COLO668 (cell line): Measurements from ENCODE around the gene STK32B.
"Not testable (repeated sequence)": the region's sequence is repeated elsewhere in the genome, so short reads cannot be mapped to it uniquely, and the experiment has no call there.

Source experiments
- DNase-seq: peaks from one replicate; lab custom pipeline; 2025; ENCODE audit not compliant: unreplicated experiment; lab: John Stamatoyannopoulos, UW

The STK32B gene

GRCh38 chr4:5066101-5066500 lies 14.8 kb downstream of the STK32B start:
- no peak for DNase-seq

- DNase-seq, result not testable (repeated sequence)
These were observed 15.7 kb downstream of the STK32B start for GRCh38 chr4:5066968-5067367.

DNA sequence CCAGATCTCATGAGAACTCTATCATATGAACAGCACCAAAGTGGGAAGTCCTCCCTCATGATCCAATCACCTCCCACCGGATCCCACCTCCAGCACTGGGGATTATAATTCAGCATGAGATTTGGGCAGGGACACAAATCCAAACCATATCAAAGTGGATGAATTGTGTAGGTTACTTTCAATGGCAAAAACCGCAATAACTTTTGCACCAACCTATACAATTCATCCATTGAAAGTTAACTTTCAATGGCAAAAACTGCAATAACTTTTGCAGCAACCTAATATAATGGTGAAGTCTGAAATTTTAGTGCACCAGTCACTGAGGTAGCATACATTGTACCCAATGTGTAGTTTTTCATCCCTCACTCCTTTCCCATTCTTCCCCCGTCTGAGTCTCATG lies 16.6 kb downstream of the STK32B start:
- DNase-seq, result no peak

- no peak for DNase-seq
These were observed 18.6 kb downstream of the STK32B start for GRCh38 chr4:5069901-5070300.

- DNase-seq, result no peak
These were observed 21.7 kb downstream of the STK32B start for GRCh38 chr4:5072948-5073347.

GRCh38 chr4:5078009-5078408 lies 26.7 kb downstream of the STK32B start:
- no peak for DNase-seq

DNA sequence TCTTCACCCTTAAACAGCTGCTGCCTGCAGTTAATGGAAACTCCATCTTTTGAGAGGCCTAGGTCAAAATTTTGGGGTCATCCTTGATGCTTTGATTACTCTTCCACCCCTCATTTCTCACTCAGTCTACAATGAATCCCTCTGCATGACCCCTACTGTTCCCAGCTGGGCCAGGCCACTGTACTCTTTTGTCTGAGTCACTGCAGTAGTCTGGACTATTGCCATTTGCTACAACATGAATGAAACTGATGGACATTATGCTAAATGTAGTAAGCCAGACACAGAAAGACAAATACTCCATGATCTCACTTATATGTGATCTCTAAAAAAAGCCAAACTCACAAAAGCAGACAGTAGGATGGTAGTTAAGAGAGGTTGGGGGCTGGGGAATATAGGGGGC lies 28.3 kb downstream of the STK32B start:
- no peak for DNase-seq

- no peak for DNase-seq
These were observed 30.2 kb downstream of the STK32B start for GRCh38 chr4:5081441-5081999.

GRCh38 chr4:5082376-5082775 lies 31.1 kb downstream of the STK32B start:
- DNase-seq, result no peak

DNA sequence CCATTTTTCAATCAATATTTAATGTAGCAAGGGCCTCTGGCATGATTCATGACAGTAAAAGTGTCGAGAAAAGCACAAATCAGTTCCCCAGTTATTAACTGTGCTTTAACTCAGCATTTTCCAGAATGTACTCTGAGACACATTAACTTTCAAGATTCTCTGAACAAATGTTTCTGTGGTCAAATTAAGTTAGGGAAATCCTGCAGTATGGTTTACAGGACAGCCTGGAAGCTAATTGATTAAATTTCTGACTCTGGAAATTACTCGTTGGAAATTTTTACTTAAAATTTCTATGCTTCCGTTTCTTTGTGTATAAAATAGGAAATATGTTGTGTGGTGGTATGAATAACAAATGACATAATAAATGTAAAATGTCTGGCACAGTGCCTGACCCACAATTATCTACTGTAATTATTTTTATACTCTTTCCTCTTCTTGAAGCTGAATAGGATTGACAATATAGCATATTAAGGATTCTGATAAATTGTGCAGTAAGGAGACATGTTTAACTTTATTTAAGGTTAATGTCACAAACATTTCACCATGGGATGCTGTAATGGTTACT lies 33.7 kb downstream of the STK32B start:
- DNase-seq, result no peak

DNA sequence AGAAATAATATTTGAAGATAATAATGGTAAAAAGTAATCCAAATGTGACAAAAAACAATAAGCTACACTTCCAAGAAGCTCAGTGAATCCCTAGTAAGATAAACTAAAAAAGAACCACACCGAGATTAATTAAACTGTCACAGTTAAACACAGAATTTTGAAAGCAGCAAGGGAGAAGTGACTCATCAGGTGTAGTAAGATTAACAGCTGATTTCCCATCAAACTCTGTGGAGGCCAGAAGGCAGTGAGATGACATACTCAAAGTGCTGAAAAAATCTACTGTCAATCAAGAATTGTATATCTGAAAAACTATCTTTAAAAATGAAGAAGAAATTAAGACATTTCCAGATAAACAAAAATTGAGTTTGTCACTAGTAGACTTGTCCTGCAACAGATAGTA lies 35.3 kb downstream of the STK32B start:
- no peak for DNase-seq

- no peak for DNase-seq
These were observed 45.0 kb downstream of the STK32B start for GRCh38 chr4:5096261-5096660.

DNA sequence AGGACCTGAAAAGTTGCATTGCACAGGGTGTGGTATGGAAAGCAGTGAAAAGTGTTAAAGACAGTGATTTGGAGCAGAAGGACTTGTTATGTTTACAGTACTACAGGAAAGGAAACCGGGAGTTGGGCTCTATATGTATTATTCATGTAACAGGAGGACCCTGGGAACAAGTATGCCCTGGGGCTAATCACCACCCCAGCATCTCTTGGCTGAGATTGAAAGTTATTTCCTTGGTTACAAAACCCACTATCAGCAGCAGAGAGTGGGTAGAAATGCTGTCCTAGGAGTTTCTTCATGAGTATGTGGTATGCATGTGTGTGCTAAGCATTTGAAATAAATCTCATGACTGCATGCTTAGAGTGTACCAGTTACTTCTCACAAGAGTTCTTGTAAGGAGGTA lies 46.9 kb downstream of the STK32B start:
- DNase-seq, result no peak

DNA sequence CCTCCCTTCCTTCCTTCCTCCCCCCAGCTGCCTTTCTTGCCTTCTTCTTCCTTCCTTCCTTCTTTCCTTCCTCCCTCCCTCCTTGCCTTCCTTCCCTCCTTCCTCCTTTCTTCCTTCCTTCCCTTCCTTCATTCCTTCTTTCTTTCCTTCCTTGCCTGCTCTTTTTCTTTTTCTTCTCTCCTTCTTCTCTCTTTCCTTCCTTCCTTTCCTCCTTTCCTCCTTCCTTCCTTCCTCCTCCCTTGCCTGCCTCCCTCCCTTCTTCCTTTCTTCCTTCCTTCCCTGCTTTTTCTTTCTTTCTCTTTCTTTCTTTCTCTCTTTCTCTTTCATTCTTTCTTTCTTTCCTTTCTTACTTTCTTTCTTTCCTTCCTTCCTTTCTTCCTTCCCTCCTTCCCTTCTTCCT lies 49.1 kb downstream of the STK32B start:
- no peak for DNase-seq

- no peak for DNase-seq
These were observed 49.7 kb downstream of the STK32B start for GRCh38 chr4:5100986-5101385.

- DNase-seq, result no peak
These were observed 50.3 kb downstream of the STK32B start for GRCh38 chr4:5101571-5101970.

DNA sequence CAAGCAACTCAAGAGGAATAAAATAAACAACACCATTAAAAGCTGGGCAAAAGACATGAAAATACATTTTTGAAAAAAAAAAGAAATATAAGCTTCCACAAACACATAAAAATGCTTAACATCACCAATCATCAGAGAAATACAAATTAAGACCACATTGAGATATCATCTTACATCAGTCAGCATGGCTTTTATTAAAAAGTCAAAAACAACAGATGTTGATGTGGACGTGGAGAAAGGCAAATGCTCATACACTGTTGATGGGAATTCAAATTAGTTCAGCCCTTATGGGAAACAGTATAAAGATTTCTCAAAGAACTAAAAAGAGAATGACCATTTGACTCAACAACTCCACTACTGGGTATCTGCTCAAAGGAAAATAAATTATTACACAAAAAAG lies 59.6 kb downstream of the STK32B start:
- DNase-seq, result no peak

DNA sequence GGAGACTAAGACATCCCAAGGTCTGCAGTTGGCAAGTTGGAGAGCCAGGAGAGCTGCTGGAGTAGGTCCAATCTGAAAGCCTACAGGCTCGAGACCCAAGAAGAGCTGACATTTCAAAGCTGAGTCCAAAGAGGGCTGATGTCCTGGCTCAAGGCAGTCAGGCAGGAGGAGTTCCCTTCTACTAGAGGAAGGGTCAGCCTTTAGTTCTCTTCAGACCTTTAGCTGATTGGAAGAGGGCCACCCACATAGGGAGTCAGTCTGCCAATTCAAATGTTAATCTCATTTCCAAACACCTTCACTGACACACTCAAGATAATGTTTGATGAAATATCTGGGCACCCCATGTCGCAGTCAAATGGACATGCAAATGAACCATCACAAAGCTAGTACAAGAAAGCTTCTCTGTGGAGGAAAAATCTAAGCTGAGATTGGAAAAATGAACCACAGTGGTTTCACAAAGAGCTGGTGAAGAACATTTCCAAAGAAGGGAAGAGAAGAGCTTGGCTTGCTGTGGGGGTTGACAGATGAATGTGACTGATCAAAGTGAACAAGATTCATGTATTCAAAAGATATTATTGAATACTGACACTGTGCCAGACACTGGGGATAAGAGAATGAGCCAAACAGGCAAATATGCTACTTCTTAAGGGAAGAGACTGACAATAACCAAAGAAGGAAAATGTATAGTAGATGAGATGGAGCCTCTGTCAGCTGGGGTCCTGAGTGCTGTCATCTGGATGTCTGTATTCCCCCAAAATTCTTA lies 61.2 kb downstream of the STK32B start:
- no peak for DNase-seq

- DNase-seq, result no peak
These were observed 63.7 kb downstream of the STK32B start for GRCh38 chr4:5114950-5115349.

- DNase-seq, result no peak
These were observed 67.0 kb downstream of the STK32B start for GRCh38 chr4:5118091-5118786.

DNA sequence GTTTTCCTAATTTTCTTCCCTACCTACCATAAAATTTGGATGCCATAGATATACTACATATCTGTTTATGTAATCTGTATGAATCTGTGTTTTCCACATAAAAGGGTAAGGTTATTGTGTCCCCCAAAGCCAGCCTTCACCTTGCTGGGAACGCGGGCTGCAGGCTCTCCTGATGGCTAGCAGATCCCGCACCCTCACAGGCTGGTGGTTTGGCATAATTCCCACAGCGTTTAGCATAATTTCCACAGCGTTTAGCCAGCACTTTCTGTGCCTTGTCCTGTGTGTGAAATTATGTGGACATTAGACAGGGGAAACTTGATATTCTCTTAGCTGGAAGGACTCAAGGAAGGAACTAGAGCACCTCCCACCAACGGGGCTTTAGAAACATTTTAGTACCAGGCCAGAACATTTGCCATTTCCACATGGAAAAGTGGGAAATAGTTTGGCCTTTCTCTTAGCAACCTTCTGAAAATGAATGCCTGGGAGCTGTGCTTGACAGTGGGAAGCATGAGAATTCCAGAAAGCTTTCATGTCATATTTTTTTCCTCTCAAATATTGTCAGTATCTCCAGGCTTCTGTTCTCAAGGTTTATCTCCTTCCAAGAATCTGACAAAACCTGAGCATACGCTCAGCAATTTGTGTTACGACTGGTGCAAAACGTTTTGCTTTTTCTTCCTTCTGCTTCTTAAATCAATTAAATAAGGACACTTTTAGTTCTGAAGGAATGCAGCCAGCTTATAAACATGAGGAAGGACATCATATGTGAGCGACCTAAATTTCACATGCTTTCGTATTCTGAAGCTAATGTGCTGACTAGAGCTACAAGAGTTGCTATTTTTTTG lies 67.9 kb downstream of the STK32B start:
- DNase-seq, result no peak
